Measurements from ENCODE around the gene TEDC2. TPM values are rescaled to one million over a fixed set of nuclear protein-coding genes. Genes with fewer than 3 reads are reported as not detected.
A peak's percentile ranks its signal among the peaks of the same experiment; 100 is the strongest.

Gene TEDC2
- total and polyA plus RNA-seq, 10 of the 15 experiments (the other 5 are each of a cell fraction or from before 2014, with no cell fraction given) = 0.23 to 47.9 (median 19.1) TPM

GRCh38 chr16:2513405-2514332 lies 53.8 kb downstream of the TEDC2 start, which contains the start of gene ATP6V0C (continued):
- TF ChIP-seq RELB (IDR thresholded peaks at IDR 0.05; ENCODE audit: low read depth) = no peak
- TF ChIP-seq BMI1 (IDR thresholded peaks at IDR 0.05; ENCODE audit: borderline replicate concordance) = no peak
- peak; percentile 54 for TF ChIP-seq HCFC1 (IDR thresholded peaks at IDR 0.05; ENCODE audit: low read length)
- no peak for TF ChIP-seq ZBTB40 (IDR thresholded peaks at IDR 0.05; ENCODE audit: borderline replicate concordance)
- TF ChIP-seq EZH2 (IDR thresholded peaks at IDR 0.05; ENCODE audit: borderline replicate concordance, control insufficient read depth, low read depth, low read length) = no peak
- 0 out of 2 replicates have a peak, but pooled peaks have one; percentile 68 for TF ChIP-seq GATAD2B (conservative IDR thresholded peaks at IDR 0.05; ENCODE audit: low read depth)
- TF ChIP-seq ETV6 (conservative IDR thresholded peaks at IDR 0.05 in 1 of 2, IDR thresholded peaks at IDR 0.05 in 1 of 2; ENCODE audit: borderline replicate concordance in 1 of 2, low read depth in 1 of 2) = no peak
- peak; percentile 49; the same call in 1 of the 2 replicates for TF ChIP-seq NR2C1 (IDR thresholded peaks at IDR 0.05)
- TF ChIP-seq E4F1 (IDR thresholded peaks at IDR 0.05; ENCODE audit: borderline replicate concordance, partially characterized antibody) = peak; percentile 28
- TF ChIP-seq NFYB (IDR thresholded peaks at IDR 0.05; ENCODE audit: insufficient read depth, low read depth, low read length) = no peak
- no peak; the same call in 1 of the 2 replicates for TF ChIP-seq PML (IDR thresholded peaks at IDR 0.05; ENCODE audit: low read length)
- no peak for TF ChIP-seq RAD21 (IDR thresholded peaks at IDR 0.05; ENCODE audit: insufficient read depth, low read depth, low read length)
- TF ChIP-seq ZNF217 (IDR thresholded peaks at IDR 0.05) = no peak
- peak; percentile 88; the same call in 1 of the 2 replicates for TF ChIP-seq SREBF1 (IDR thresholded peaks at IDR 0.05; ENCODE audit: low read length)
- TF ChIP-seq ZNF24 (IDR thresholded peaks at IDR 0.05) = 0 out of 2 replicates have a peak, but pooled peaks have one; percentile 14
- peak; percentile 94 for TF ChIP-seq CREB1 (IDR thresholded peaks at IDR 0.05; ENCODE audit: low read depth)
- TF ChIP-seq ZSCAN29 (IDR thresholded peaks at IDR 0.05) = no peak
- TF ChIP-seq SIN3A (IDR thresholded peaks at IDR 0.05; ENCODE audit: low read depth, low read length) = peak; percentile 49; the same call in 1 of the 2 replicates
- TF ChIP-seq SUZ12 (IDR thresholded peaks at IDR 0.05; ENCODE audit: unreplicated experiment) = no peak
- TF ChIP-seq POLR2A (IDR thresholded peaks at IDR 0.05; ENCODE audit: low read depth, low read length) = peak; percentile 98
- TF ChIP-seq ZNF274 (IDR thresholded peaks at IDR 0.05; ENCODE audit: insufficient read depth, insufficient read length) = no peak
- TF ChIP-seq KAT2A (conservative IDR thresholded peaks at IDR 0.05; ENCODE audit: control insufficient read depth, low read depth, low read length) = no peak

Measured in GM12878 (cell line).